ENCODE results near the gene GDE1.
"Not testable (repeated sequence)": the region's sequence is repeated elsewhere in the genome, so short reads cannot be mapped to it uniquely, and the experiment has no call there.

Gene GDE1

GRCh38 chr16:19521471-19522396 is at the start of gene GDE1:
Gene GDE1, minus strand, starts transcription at chr16:19522098. Its CDS starts 134 bp downstream, at chr16:19521964.
- DNase-seq: peak; percentile 97

- no peak for DNase-seq
Observed at GRCh38 chr16:19567560-19567959, 45.7 kb upstream of the GDE1 start.

- no peak for DNase-seq
Observed at GRCh38 chr16:19566362-19566761, 44.5 kb upstream of the GDE1 start.

GRCh38 chr16:19563377-19563776 is 41.5 kb upstream of the GDE1 start:
- DNase-seq: no peak

- no peak for DNase-seq
Observed at GRCh38 chr16:19560078-19560477, 38.2 kb upstream of the GDE1 start.

- DNase-seq: peak; percentile 16
Observed at GRCh38 chr16:19559242-19559910, 37.5 kb upstream of the GDE1 start.

- peak; percentile 45 for DNase-seq
Observed at GRCh38 chr16:19555938-19556771, 34.3 kb upstream of the GDE1 start.

- DNase-seq: peak; percentile 97
Observed at GRCh38 chr16:19555186-19555937, 33.5 kb upstream of the GDE1 start, which contains the start of gene VPS35L. Gene VPS35L, plus strand, starts transcription at chr16:19555703. Its CDS starts 27 bp downstream, at chr16:19555730.

- no peak for DNase-seq
Observed at GRCh38 chr16:19549673-19550072, 27.8 kb upstream of the GDE1 start.

- no peak for DNase-seq
Observed at GRCh38 chr16:19548144-19548543, 26.2 kb upstream of the GDE1 start.

- DNase-seq: not testable (repeated sequence)
Observed at GRCh38 chr16:19543278-19543996, 21.5 kb upstream of the GDE1 start.

GRCh38 chr16:19542138-19542821 is 20.4 kb upstream of the GDE1 start:
- DNase-seq: no peak

GRCh38 chr16:19540241-19540970 is 18.5 kb upstream of the GDE1 start:
- DNase-seq: no peak

- no peak for DNase-seq
Observed at GRCh38 chr16:19532601-19533000, 10.7 kb upstream of the GDE1 start.

- no peak for DNase-seq
Observed at GRCh38 chr16:19528666-19529065, 6.8 kb upstream of the GDE1 start.

GRCh38 chr16:19527161-19527560 is 5.3 kb upstream of the GDE1 start:
- no peak for DNase-seq

- DNase-seq: no peak
Observed at GRCh38 chr16:19525385-19525723, 3.5 kb upstream of the GDE1 start.

- no peak for DNase-seq
Observed at GRCh38 chr16:19524616-19525384, 2.9 kb upstream of the GDE1 start.

GRCh38 chr16:19524356-19524615 is 2.4 kb upstream of the GDE1 start:
- no peak for DNase-seq
